ENCODE measurements around the gene KCNMA1.
"Not testable (repeated sequence)": the region's sequence is repeated elsewhere in the genome, so short reads cannot be mapped to it uniquely, and the experiment has no call there.

The KCNMA1 gene

GRCh38 chr10:77664696-77665095 lies 27.1 kb upstream of the KCNMA1 start:
- TF ChIP-seq CTCF (IDR thresholded peaks at IDR 0.05; ENCODE audit: control insufficient read depth, insufficient read depth, low read depth, low read length, missing control alignments): no peak
- no peak overlapping the region for H3K4me3 ChIP-seq (ENCODE audit: control insufficient read depth, low read depth, low read length)
- DNase-seq (ENCODE audit: low read depth): no peak

- no peak for TF ChIP-seq CTCF (IDR thresholded peaks at IDR 0.05; ENCODE audit: control insufficient read depth, insufficient read depth, low read depth, low read length, missing control alignments)
Measured at GRCh38 chr10:77664008-77664407, 26.4 kb upstream of the KCNMA1 start.

GRCh38 chr10:77661674-77662073 lies 24.1 kb upstream of the KCNMA1 start:
- no peak for DNase-seq (ENCODE audit: low read depth)
- no peak overlapping the region for H3K4me3 ChIP-seq (ENCODE audit: control insufficient read depth, low read depth, low read length)
- TF ChIP-seq CTCF (IDR thresholded peaks at IDR 0.05; ENCODE audit: control insufficient read depth, insufficient read depth, low read depth, low read length, missing control alignments): no peak

More at GRCh38 chr10:77664008-77664407, 26.4 kb upstream of the KCNMA1 start:
- DNase-seq (ENCODE audit: low read depth): no peak
- H3K4me3 ChIP-seq (ENCODE audit: control insufficient read depth, low read depth, low read length): no peak overlapping the region

GRCh38 chr10:77661100-77661499 lies 23.5 kb upstream of the KCNMA1 start:
- TF ChIP-seq CTCF (IDR thresholded peaks at IDR 0.05; ENCODE audit: control insufficient read depth, insufficient read depth, low read depth, low read length, missing control alignments): no peak
- no peak overlapping the region for H3K4me3 ChIP-seq (ENCODE audit: control insufficient read depth, low read depth, low read length)
- DNase-seq (ENCODE audit: low read depth): no peak

- DNase-seq (ENCODE audit: low read depth); H3K4me3 ChIP-seq (ENCODE audit: control insufficient read depth, low read depth, low read length): not testable (repeated sequence)
Measured at GRCh38 chr10:77659046-77659670, 21.6 kb upstream of the KCNMA1 start.

- no peak overlapping the region for H3K4me3 ChIP-seq (ENCODE audit: control insufficient read depth, low read depth, low read length)
- TF ChIP-seq CTCF (IDR thresholded peaks at IDR 0.05; ENCODE audit: control insufficient read depth, insufficient read depth, low read depth, low read length, missing control alignments): no peak
- DNase-seq (ENCODE audit: low read depth): no peak
Measured at GRCh38 chr10:77653210-77653609, 15.6 kb upstream of the KCNMA1 start.

- no peak for DNase-seq (ENCODE audit: low read depth)
- no peak for TF ChIP-seq CTCF (IDR thresholded peaks at IDR 0.05; ENCODE audit: control insufficient read depth, insufficient read depth, low read depth, low read length, missing control alignments)
- H3K4me3 ChIP-seq (ENCODE audit: control insufficient read depth, low read depth, low read length): no peak overlapping the region
Measured at GRCh38 chr10:77649333-77650331, 12.0 kb upstream of the KCNMA1 start.
